HEK293 (cell line): Measurements from ENCODE around the gene RASA3.

Source experiments
- CTCF ChIA-PET: fragments of 350-600 bp; formaldehyde crosslinking; extraction: SDS; loops from one replicate; lab custom pipeline; 2021; ENCODE audit warnings: antibody characterized with exemption; lab: Yijun Ruan, JAX
- POLR2A ChIA-PET: fragments of 300-600 bp; formaldehyde crosslinking; extraction: SDS; loops from one replicate; lab custom pipeline; 2020; ENCODE audit warnings: antibody characterized with exemption, inconsistent platforms; lab: Yijun Ruan, JAX
- H3K27ac ChIP-seq: fragments of 200-500 bp; sonication (Bioruptor generic); 2 replicates; pipeline ENCODE4 v1.5.1; 2014; ENCODE audit warnings: low read depth, low read length, control low read depth, inconsistent platforms; ENCODE audit errors: extremely low read depth
- H3K36me3 ChIP-seq, 2 experiments: fragments of 200-500 bp in 1 of 2; sonication (Bioruptor generic) in 1 of 2; 1 replicate in 1 of 2; 2 replicates in 1 of 2; pipeline ENCODE4 v1.5.1; 2014 to 2017; ENCODE audit warnings: inconsistent platforms in 2 of 2, low read length in 2 of 2; ENCODE audit not compliant: control insufficient read depth in 2 of 2, insufficient read depth in 1 of 2
- H3K4me1 ChIP-seq: fragments of 200-500 bp; sonication (Bioruptor generic); 2 replicates; pipeline ENCODE4 v1.5.1; 2014; ENCODE audit warnings: mild to moderate bottlenecking, low read length, inconsistent platforms; ENCODE audit not compliant: control insufficient read depth, insufficient read depth
- H3K4me3 ChIP-seq: 2 replicates; pipeline ENCODE4 v1.5.1; 2011; ENCODE audit warnings: low read depth, mild to moderate bottlenecking, control low read depth, low read length, moderate library complexity
- H3K9me3 ChIP-seq: fragments of 200-500 bp; sonication (Bioruptor generic); 2 replicates; pipeline ENCODE4 v1.5.1; 2014; ENCODE audit warnings: low read depth, low read length, inconsistent platforms; ENCODE audit not compliant: control insufficient read depth, insufficient read depth
- CTCF ChIP-seq: fragments of 450-650 bp; formaldehyde crosslinking; IDR thresholded peaks from 2 replicates; pipeline ENCODE4 v1.5.1; 2016; ENCODE audit warnings: missing biosample characterization, missing genetic modification characterization
- GLIS1 ChIP-seq: fragments of 450-650 bp; formaldehyde crosslinking; IDR thresholded peaks from 2 replicates; pipeline ENCODE4 v1.5.1; 2016; ENCODE audit warnings: missing biosample characterization, missing genetic modification characterization
- GLIS2 ChIP-seq: fragments of 450-650 bp; formaldehyde crosslinking; IDR thresholded peaks from 2 replicates; pipeline ENCODE4 v1.5.1; 2016; ENCODE audit warnings: missing biosample characterization, missing genetic modification characterization
- IKZF3 ChIP-seq: fragments of 450-650 bp; IDR thresholded peaks from 2 replicates; pipeline ENCODE4 v1.5.0; 2018; ENCODE audit warnings: missing biosample characterization, mild to moderate bottlenecking, missing genetic modification characterization, moderate library complexity
- REPIN1 ChIP-seq: fragments of 450-650 bp; formaldehyde crosslinking; IDR thresholded peaks from 2 replicates; pipeline ENCODE4 v1.5.1; 2017; ENCODE audit warnings: missing biosample characterization, missing genetic modification characterization, low read depth
- SCRT1 ChIP-seq: fragments of 450-650 bp; formaldehyde crosslinking; IDR thresholded peaks from 2 replicates; pipeline ENCODE4 v1.5.1; 2016; ENCODE audit warnings: missing biosample characterization, missing genetic modification characterization, borderline replicate concordance
- SCRT2 ChIP-seq: fragments of 450-650 bp; formaldehyde crosslinking; IDR thresholded peaks from 2 replicates; pipeline ENCODE4 v1.5.1; 2016; ENCODE audit warnings: missing biosample characterization, missing genetic modification characterization
- ZBTB17 ChIP-seq: fragments of 450-650 bp; formaldehyde crosslinking; IDR thresholded peaks from 2 replicates; pipeline ENCODE4 v1.5.1; 2016; ENCODE audit warnings: missing biosample characterization, missing genetic modification characterization
- ZBTB8A ChIP-seq: fragments of 450-650 bp; formaldehyde crosslinking; IDR thresholded peaks from 2 replicates; pipeline ENCODE4 v1.5.1; 2016; ENCODE audit warnings: missing biosample characterization, missing genetic modification characterization
- ZEB2 ChIP-seq: fragments of 450-650 bp; formaldehyde crosslinking; IDR thresholded peaks from 2 replicates; pipeline ENCODE4 v1.5.1; 2016; ENCODE audit warnings: missing biosample characterization, missing genetic modification characterization
- ZNF140 ChIP-seq: fragments of 450-650 bp; formaldehyde crosslinking; IDR thresholded peaks from 2 replicates; pipeline ENCODE4 v1.5.1; 2016; ENCODE audit warnings: missing biosample characterization, missing genetic modification characterization
- ZNF146 ChIP-seq: fragments of 450-650 bp; formaldehyde crosslinking; IDR thresholded peaks from 2 replicates; pipeline ENCODE4 v1.5.1; 2016; ENCODE audit warnings: missing biosample characterization, missing genetic modification characterization
- ZNF175 ChIP-seq: fragments of 450-650 bp; formaldehyde crosslinking; IDR thresholded peaks from 2 replicates; pipeline ENCODE4 v1.5.1; 2016; ENCODE audit warnings: missing biosample characterization, missing genetic modification characterization
- ZNF394 ChIP-seq: fragments of 450-650 bp; formaldehyde crosslinking; IDR thresholded peaks from 2 replicates; pipeline ENCODE4 v1.5.1; 2016; ENCODE audit warnings: missing biosample characterization, missing genetic modification characterization, mild to moderate bottlenecking, moderate library complexity, borderline replicate concordance
- ZNF473 ChIP-seq: fragments of 450-650 bp; formaldehyde crosslinking; IDR thresholded peaks from 2 replicates; pipeline ENCODE4 v1.5.1; 2017; ENCODE audit warnings: missing biosample characterization, missing genetic modification characterization
- ZNF555 ChIP-seq: fragments of 450-650 bp; formaldehyde crosslinking; conservative IDR thresholded peaks from 2 replicates; pipeline ENCODE4 v1.5.1; 2017; ENCODE audit warnings: missing biosample characterization, mild to moderate bottlenecking, missing genetic modification characterization, inconsistent platforms
- ZNF626 ChIP-seq: fragments of 450-650 bp; sonication (Bioruptor Pico); formaldehyde crosslinking; IDR thresholded peaks from 2 replicates; pipeline ENCODE4 v1.5.1; 2018; ENCODE audit warnings: missing biosample characterization, missing genetic modification characterization, inconsistent platforms
- ZNF677 ChIP-seq: fragments of 450-650 bp; IDR thresholded peaks from 2 replicates; pipeline ENCODE4 v1.5.0; 2018; ENCODE audit warnings: missing biosample characterization, mild to moderate bottlenecking, missing genetic modification characterization, moderate library complexity
- ZNF707 ChIP-seq: fragments of 450-650 bp; formaldehyde crosslinking; IDR thresholded peaks from 2 replicates; pipeline ENCODE4 v1.5.1; 2016; ENCODE audit warnings: missing biosample characterization, missing genetic modification characterization
- ZNF776 ChIP-seq: fragments of 450-650 bp; formaldehyde crosslinking; IDR thresholded peaks from 2 replicates; pipeline ENCODE4 v1.5.0; 2017; ENCODE audit warnings: missing biosample characterization, missing genetic modification characterization, borderline replicate concordance
- ZNF777 ChIP-seq: fragments of 450-650 bp; formaldehyde crosslinking; IDR thresholded peaks from 2 replicates; pipeline ENCODE4 v1.5.1; 2017; ENCODE audit warnings: missing biosample characterization, missing genetic modification characterization, borderline replicate concordance
- TF ChIP-seq, protein P1 (sequence below): fragments of 450-650 bp; formaldehyde crosslinking; IDR thresholded peaks from 2 replicates; pipeline ENCODE4 v1.5.1; 2016; ENCODE audit warnings: missing biosample characterization, missing genetic modification characterization

Gene RASA3

DNA sequence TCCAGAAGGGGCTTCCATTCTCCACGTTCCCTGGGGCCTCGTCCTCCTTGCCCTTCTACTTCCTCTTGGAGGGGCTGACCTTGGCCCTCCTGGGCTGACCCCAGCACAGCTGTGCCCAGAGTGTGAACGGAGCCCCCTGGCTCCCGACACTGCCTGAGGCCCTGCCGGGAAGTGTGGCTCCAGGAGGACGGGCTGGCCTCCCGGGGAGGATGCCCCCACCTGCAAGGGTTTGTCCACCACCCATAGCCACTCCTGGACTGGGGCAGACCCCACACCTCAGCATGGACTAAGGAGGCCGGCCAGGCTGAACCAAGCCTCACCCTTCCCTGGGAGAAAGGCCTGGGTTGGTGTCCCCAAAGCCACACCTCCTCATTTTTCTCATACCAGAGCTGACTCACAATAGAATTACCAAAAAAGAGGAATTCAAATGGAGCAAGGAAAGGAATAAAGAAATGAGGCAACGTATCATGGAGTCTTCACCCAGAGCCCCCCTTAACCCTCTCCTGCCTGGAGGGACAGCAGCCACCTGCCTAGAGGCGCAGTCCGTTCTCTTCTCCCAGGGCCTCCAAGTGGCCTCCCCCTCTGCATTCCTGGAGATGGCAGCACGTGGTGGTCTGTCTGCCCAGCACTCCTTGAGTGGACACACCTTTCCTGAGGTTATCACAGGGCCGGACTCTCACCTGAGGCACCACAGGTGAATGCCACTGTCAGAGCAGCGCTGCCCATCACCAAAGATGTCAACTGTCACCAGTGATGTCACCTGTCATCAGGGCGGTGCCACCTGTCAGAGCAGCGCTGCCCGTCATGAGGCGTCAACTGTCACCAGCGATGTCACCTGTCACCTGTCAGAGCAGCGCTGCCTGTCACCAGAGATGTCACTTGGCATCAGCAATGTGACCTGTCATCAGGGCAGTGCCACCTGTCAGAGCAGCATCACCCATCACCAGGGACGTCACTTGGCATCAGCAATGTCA, 155.4 kb downstream of the RASA3 start:
- Histone ChIP-seq H3K27ac (no peak overlapping the region), H3K4me1 (no peaks in the 10 kb centered on the region), H3K36me3 (peaks cover 0 to 12% of the 10 kb centered on the region in 2 experiments; a peak in 1 of 3 replicates), H3K9me3 (no peaks in the 10 kb centered on the region), H3K4me3 (no peak overlapping the region)
- TF ChIP-seq, protein P1, sequence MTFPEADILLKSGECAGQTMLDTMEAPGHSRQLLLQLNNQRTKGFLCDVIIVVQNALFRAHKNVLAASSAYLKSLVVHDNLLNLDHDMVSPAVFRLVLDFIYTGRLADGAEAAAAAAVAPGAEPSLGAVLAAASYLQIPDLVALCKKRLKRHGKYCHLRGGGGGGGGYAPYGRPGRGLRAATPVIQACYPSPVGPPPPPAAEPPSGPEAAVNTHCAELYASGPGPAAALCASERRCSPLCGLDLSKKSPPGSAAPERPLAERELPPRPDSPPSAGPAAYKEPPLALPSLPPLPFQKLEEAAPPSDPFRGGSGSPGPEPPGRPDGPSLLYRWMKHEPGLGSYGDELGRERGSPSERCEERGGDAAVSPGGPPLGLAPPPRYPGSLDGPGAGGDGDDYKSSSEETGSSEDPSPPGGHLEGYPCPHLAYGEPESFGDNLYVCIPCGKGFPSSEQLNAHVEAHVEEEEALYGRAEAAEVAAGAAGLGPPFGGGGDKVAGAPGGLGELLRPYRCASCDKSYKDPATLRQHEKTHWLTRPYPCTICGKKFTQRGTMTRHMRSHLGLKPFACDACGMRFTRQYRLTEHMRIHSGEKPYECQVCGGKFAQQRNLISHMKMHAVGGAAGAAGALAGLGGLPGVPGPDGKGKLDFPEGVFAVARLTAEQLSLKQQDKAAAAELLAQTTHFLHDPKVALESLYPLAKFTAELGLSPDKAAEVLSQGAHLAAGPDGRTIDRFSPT (tag by site-specific recombination) = peak; percentile 51
- TF ChIP-seq ZNF140 (tag by site-specific recombination) = no peak
- peak; percentile 27; the same call in 1 of the 2 replicates for TF ChIP-seq GLIS1
- peak; percentile 67 for TF ChIP-seq SCRT2 (tag by site-specific recombination)
- no peak for TF ChIP-seq CTCF
- 0 out of 2 replicates have a peak, but pooled peaks have one; percentile 15 for TF ChIP-seq GLIS2 (tag by site-specific recombination)
- TF ChIP-seq ZEB2 (tag by site-specific recombination) = peak; percentile 28; the same call in 1 of the 2 replicates
- TF ChIP-seq SCRT1 = 0 out of 2 replicates have a peak, but pooled peaks have one; percentile 35
- ChIA-PET POLR2A (no interaction called here), CTCF (no interaction called here)

GRCh38 chr13:113975416-113975815, 157.0 kb downstream of the RASA3 start:
- Histone ChIP-seq H3K27ac (no peak overlapping the region), H3K4me3 (no peak overlapping the region), H3K36me3 (peaks cover 0 to 12% of the 10 kb centered on the region in 2 experiments; a peak in 1 of 3 replicates)
- POLR2A ChIA-PET = no interaction called here
- TF ChIP-seq, protein P1 (tag by site-specific recombination) = no peak
- TF ChIP-seq ZBTB17 (tag by site-specific recombination) = no peak
- no peak for TF ChIP-seq SCRT2 (tag by site-specific recombination)
- no peak for TF ChIP-seq ZNF175 (tag by site-specific recombination)
- TF ChIP-seq ZNF677 (tag by site-specific recombination) = no peak
- TF ChIP-seq ZNF146 = no peak
- no peak for TF ChIP-seq ZNF707 (tag by site-specific recombination)
- no peak for TF ChIP-seq ZNF626 (tag by site-specific recombination)
- TF ChIP-seq ZNF394 (tag by site-specific recombination) = no peak
- no peak for TF ChIP-seq IKZF3
- TF ChIP-seq ZNF473 (tag by site-specific recombination) = no peak
- no peak for TF ChIP-seq ZNF777
- no peak for TF ChIP-seq REPIN1 (tag by site-specific recombination)
- no peak for TF ChIP-seq ZBTB8A
- TF ChIP-seq ZNF776 = no peak
- TF ChIP-seq ZNF555 (tag by site-specific recombination) = no peak
- TF ChIP-seq, all 188 proteins: peak for 0
- Histone ChIP-seq H3K4me1 (no peaks in the 10 kb centered on the region), H3K9me3 (no peaks in the 10 kb centered on the region)
- CTCF ChIA-PET = no interaction called here
